ENCODE results near the gene C3orf49. TPM values are rescaled to one million over a fixed set of nuclear protein-coding genes. Genes with fewer than 3 reads are reported as not detected.

The C3orf49 gene
- not detected in 2 replicates for total RNA-seq (2014; rRNA removed; shearing (Covaris generic))

GRCh38 chr3:63819151-63819398 is at the start of gene C3orf49:
TSS of gene C3orf49 (plus strand) at chr3:63819299. CDS start at chr3:63819472, 173 bp downstream.
- no peak for DNase-seq (ENCODE audit: low spot score)

- no peak for DNase-seq (ENCODE audit: low spot score)
These were observed 44.3 kb upstream of the C3orf49 start for GRCh38 chr3:63774781-63775180.

- DNase-seq (ENCODE audit: low spot score), result no peak
These were observed 39.9 kb upstream of the C3orf49 start for GRCh38 chr3:63779227-63779626.

DNA sequence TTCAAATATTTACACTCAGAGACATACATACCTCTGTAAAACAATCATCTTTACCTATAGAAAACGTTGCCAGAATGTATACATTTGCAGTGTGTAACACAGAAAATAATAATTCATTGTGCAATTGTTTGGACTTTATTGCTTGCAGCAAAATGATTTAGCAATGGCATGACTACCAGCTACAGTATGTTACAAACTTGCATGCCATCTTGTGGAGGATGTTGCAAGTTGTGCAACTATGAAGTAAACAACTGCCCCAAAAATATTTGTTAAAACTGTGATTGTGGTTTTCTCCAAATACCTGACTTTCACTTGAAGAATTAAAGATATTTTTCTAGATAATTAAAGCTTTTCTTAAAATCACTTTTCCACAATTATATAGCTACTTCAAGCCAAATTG is 27.1 kb upstream of the C3orf49 start:
- no peak for DNase-seq (ENCODE audit: low spot score)

DNA sequence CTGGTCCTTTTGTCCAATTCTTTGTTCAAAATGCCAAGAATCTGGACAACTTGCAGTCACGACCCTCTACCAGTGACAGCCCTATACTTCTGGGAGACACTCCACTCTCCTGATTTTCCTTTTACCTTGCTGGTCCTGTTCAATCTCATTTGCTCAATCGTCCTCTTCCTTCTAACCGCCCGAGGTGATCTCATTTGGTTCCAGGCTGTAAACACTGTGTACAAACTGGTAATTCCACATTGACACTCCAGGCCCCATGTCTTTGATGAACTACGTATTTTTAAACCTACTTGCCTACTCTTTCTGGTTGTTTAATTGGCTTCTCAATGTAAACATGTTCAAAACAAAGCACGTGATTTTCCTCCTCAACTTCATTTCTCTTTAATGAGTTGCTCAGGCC is 23.7 kb upstream of the C3orf49 start:
- DNase-seq (ENCODE audit: low spot score), result no peak

DNA sequence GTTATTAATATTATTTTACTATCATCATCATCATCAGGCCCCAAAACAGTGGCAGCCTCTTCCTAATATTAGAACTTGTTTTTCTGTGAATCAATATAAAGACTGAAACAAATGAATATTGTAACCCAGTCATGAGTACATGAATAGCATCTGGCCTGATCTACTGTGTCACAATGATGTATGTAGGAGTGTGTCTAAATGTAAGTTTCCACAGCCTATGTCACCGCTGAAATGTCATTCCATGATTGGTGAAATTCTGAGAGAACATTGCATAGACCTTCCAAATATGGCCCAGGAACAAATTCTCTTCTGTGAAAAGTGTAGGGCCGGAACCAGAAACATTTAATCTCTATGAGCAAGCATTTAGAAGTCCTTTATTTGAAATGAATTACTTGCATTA is 20.6 kb upstream of the C3orf49 start:
- DNase-seq (ENCODE audit: low spot score), result no peak

DNA sequence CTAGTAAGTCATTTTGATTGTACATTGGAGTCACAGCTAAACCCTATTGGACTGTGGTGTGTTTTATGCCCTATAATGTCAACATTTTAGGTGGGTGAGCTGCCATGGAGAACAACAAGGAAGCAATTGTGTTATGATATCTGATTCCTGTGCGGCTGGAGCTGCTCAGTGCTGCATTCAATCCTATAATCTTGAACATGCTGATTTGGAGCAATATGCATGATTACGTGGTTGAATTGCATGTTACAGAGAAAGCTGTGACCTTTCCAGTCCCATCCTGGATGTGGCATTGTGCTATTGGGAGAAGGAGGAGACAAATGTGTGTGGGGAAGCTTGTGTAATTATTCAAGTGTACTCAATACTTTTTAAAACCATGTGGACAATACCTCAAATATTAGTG is 20.1 kb upstream of the C3orf49 start:
- DNase-seq (ENCODE audit: low spot score), result no peak

DNA sequence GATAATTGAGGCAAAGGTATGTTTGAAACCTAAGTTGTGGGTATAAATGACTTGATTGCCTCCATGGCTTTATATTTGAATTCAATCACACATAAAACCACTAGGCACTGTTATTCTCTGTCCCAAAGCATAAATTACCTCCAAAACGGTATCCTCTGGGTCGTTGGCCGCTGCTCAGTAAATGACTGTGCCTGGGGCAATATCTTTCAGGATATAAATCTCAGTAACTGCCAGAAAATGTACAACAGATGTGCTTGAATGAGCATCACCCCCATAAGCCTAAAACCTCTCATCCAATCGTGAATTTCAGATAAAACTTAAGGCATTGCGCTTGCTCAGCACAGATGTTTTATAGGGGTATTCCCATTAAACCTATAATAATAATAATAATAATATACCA is 19.0 kb upstream of the C3orf49 start:
- no peak for DNase-seq (ENCODE audit: low spot score)

DNA sequence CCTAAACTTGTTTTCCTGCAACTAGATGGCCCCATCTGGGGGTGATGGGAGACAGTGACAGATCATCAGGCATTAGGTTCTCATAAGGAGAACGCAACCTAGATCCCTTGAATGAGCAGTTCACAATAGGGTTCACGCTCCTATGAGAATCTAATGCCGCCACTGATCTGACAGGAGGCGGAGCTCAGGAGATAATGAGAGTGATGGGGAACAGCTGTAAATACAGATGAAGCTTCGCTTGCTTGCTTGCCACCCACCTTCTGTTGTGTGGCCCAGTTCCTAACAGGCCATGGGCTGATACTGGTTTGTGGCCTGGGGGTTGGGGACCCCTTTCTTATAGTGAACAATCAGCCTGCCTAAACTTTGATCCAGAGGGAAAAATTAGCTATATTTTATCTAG is 15.2 kb upstream of the C3orf49 start:
- no peak for DNase-seq (ENCODE audit: low spot score)

DNA sequence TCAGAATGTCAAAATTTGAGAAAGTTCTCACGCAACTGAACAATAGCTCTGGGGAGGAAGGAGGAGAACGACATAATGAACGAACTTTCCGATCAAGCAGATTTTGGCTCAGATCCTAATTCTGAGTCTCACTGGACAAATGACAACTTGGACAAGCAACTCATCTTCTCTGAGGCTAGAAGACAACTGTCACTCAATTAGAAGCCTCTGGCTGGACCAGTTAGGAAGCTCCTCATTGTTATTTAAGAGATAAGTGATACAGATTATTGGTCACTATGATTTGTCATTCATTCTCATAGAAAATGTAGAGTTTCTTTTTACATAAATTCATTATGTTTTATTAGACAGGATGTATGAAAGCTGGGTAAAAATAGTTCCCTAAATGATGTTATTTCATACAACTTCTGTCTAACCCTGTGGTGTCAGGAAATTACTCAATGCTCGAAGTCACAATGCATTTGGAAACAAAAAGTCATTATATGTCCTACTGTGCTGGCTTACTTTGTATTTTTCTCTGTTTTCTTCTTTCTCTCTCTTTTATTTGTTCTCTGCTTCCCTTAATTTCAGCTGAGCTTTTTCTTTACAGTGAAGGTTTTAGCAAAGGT is 11.0 kb upstream of the C3orf49 start:
- DNase-seq (ENCODE audit: low spot score), result no peak

DNA sequence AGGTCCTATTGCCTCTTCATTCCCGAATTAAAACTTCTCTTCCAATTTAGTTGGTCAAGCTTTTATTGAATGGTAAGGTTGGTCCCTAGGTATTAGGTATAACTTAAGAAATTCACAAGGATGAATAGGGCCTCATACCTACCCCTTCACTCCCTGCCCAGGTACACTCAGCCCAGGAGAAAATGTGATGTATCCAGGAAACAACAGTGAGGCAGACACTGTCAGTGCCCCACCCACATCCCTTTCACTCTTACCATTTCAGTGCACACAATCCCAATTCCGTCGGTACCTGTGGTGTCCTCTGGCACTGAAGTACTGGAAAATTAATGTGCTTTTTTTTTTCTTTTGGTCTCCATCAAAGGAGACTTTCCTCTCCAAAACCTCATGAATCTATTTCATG is 10.5 kb upstream of the C3orf49 start:
- DNase-seq (ENCODE audit: low spot score), result peak; percentile 12

DNA sequence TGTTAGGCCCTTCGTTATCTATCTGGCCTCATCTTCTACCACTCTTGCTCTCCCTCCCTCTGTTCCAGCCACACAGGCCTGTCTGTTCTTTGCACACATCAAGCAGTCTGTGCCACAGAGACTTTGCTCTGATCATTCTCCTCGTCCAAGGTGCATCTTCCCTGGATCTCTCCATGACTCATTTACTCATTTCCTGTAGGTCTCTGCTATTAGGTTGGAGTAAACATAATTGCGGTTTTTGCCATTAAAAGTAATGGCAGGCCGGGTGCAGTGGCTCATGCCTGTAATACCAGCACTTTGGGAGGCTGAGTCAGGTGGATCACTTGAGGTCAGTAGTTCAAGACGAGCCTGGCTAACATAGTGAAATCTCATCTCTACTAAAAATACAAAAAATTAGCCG is 9.5 kb upstream of the C3orf49 start:
- peak; percentile 51 for DNase-seq (ENCODE audit: low spot score)

DNA sequence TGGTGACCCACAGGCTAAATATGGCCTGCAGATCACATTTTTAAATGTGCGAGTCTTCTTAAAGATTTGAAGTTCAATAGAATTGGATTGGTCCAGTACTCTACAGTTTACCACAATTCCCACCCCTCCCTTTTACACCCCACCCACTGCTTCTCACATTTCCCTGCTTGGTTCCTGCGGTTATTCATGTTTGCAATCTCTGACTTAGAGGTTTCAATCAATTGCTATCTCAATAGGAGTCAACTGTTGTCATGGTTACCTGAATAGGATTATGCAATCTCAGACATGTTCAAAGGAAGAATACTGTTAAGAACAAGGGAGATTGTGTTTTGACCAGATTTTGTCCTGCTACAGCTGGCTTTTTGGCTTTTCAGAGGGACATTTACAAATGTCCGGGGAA is 4.9 kb upstream of the C3orf49 start:
- no peak for DNase-seq (ENCODE audit: low spot score)

GRCh38 chr3:63817225-63817624 is 1.9 kb upstream of the C3orf49 start:
- peak; percentile 4 for DNase-seq (ENCODE audit: low spot score)

- DNase-seq (ENCODE audit: low spot score), result peak; percentile 72
These were observed 583 bp upstream of the C3orf49 start for GRCh38 chr3:63818282-63819150.

GRCh38 chr3:63824309-63824708 is 5.2 kb downstream of the C3orf49 start:
- no peak for DNase-seq (ENCODE audit: low spot score)

GRCh38 chr3:63830526-63830925 is 11.4 kb downstream of the C3orf49 start:
- no peak for DNase-seq (ENCODE audit: low spot score)

- no peak for DNase-seq (ENCODE audit: low spot score)
These were observed 13.3 kb downstream of the C3orf49 start for GRCh38 chr3:63832395-63832794.

DNA sequence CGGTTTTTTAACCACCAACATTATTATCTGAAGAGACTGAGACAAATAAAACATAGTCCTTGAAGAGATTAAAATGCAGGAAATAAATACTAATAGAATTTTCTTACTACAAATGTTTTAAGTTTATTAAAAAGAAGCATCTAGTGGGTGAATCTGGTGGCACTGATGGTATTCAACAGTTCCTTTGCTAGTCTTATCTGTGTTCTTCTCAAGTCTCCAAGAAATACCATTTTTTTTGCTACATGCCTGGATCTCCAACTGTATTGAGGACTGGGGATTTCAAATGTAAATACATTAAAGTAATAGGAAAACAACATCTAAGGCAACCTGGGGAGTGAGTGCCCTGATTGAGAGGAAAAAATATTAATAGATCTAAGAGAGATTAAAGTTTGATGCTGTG is 22.6 kb downstream of the C3orf49 start:
- no peak for DNase-seq (ENCODE audit: low spot score)

DNA sequence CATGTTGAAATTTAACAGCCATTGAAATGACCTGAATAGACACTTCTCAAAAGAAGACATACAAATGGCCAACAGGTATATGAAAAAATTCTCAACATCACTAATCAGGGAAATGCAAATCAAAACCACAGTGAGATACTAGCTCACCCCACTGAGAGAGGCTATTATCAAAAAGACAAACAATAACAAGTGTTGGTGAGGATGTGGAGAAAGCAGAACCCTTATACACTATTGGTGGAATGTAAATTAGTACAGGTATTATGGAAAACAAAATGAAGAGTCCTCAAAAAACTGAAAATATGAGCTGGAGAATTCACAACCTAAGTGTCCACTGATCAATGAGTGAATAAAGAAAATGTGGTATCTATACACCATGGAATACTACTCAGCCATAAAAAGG is 23.0 kb downstream of the C3orf49 start:
- DNase-seq (ENCODE audit: low spot score), result no peak

- DNase-seq (ENCODE audit: low spot score), result no peak
These were observed 26.1 kb downstream of the C3orf49 start for GRCh38 chr3:63845215-63845614.

- peak; percentile 33 for DNase-seq (ENCODE audit: low spot score)
These were observed 28.8 kb downstream of the C3orf49 start for GRCh38 chr3:63847718-63848450.

DNA sequence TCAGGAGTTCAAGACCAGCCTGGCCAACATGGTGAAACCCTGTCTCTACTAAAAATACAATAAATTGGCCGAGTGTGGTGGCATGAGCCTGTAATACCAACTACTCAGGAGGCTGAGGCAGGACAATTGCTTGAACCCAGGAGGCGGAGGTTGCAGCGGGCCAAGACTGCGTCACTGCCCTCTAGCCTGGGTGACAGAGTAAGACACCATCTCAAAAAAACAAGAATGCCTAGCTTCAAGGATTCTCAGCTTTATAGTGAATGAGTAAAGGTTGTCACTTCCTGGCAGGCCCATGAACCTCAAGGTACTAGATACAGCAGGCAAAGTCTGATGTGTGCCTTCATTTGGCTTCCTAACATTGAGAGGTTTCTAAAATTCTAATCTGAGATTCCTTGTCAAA is 30.1 kb downstream of the C3orf49 start:
- DNase-seq (ENCODE audit: low spot score), result no peak
